Activated T-helper 17 cell treated with anti-CD3 and anti-CD28 coated beads, Interleukin-2, amount 50 U/mL, for 72 hours (primary cell): ENCODE measurements around the gene KRT71. TPM values are rescaled to one million over a fixed set of nuclear protein-coding genes. Genes with fewer than 3 reads are reported as not detected.

Experiments
- ATAC-seq: fragments of 150-1000 bp; cut with Tn5 transposase; replicated peaks from 2 replicates; pipeline ENCODE4 v1.10.0; 2021; ENCODE audit warnings: mild to moderate bottlenecking, moderate library complexity
- H3K27ac Mint-ChIP-seq: one replicate; pipeline ENCODE4 v1.8.0; 2022; ENCODE audit warnings: mixed read lengths
- H3K27me3 Mint-ChIP-seq: one replicate; pipeline ENCODE4 v1.8.0; 2022; ENCODE audit warnings: mixed read lengths
- H3K36me3 Mint-ChIP-seq: one replicate; pipeline ENCODE4 v1.8.0; 2022; ENCODE audit warnings: low read depth, mild to moderate bottlenecking, mixed read lengths
- H3K4me1 Mint-ChIP-seq: one replicate; pipeline ENCODE4 v1.8.0; 2022; ENCODE audit warnings: mixed read lengths
- H3K4me3 Mint-ChIP-seq: one replicate; pipeline ENCODE4 v1.8.0; 2022; ENCODE audit warnings: mild to moderate bottlenecking, mixed read lengths
- H3K9me3 Mint-ChIP-seq: one replicate; pipeline ENCODE4 v1.8.0; 2022; ENCODE audit warnings: mixed read lengths
- total RNA-seq, 2 donors: library from RNA; stranded (reverse); gene quantifications; one replicate each; pipeline ENCODE4 v1.2.3, GENCODE V29; 2022

The KRT71 gene
- total RNA-seq, 2 donors from 2014 or later: not detected

GRCh38 chr12:52496054-52496453 is 56.9 kb downstream of the KRT71 start:
- H3K36me3 Mint-ChIP-seq: no peaks in the 10 kb centered on the region
- H3K27me3 Mint-ChIP-seq: peaks cover 45% of the 10 kb centered on the region
- H3K27ac Mint-ChIP-seq: no peak overlapping the region
- ATAC-seq: no peak
- H3K4me3 Mint-ChIP-seq: no peak overlapping the region
- H3K9me3 Mint-ChIP-seq: no peaks in the 10 kb centered on the region
- H3K4me1 Mint-ChIP-seq: no peaks in the 10 kb centered on the region

GRCh38 chr12:52495389-52495788 is 57.6 kb downstream of the KRT71 start:
- no peak overlapping the region for H3K4me3 Mint-ChIP-seq
- ATAC-seq: no peak
- no peak overlapping the region for H3K27ac Mint-ChIP-seq
- H3K9me3 Mint-ChIP-seq: no peaks in the 10 kb centered on the region
- H3K4me1 Mint-ChIP-seq: no peaks in the 10 kb centered on the region
- H3K27me3 Mint-ChIP-seq: peaks cover 48% of the 10 kb centered on the region
- no peaks in the 10 kb centered on the region for H3K36me3 Mint-ChIP-seq

DNA sequence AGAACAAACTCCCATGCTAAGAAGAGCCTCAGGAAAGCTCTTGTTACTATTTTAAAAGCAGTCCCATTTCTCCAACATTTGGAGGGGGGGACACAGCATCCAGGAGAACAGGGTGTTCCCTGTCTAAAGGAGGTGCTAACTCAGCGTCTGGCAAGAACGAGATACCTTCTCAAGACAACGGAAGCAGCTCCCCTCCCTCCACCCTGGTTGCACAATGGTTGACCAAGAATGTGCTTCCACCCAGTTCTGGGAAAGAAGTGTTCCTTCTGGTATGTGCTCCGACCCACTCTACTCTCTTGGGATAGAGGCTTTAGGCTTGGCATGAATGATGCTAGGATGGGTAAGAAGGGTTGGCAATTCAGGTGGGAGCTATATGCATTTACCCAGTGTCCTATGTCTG is 58.4 kb downstream of the KRT71 start:
- Mint-ChIP-seq H3K27ac (no peak overlapping the region), H3K4me1 (no peaks in the 10 kb centered on the region), H3K9me3 (no peaks in the 10 kb centered on the region), H3K4me3 (no peak overlapping the region), H3K36me3 (no peaks in the 10 kb centered on the region), H3K27me3 (peaks cover 48% of the 10 kb centered on the region)
- no peak for ATAC-seq

DNA sequence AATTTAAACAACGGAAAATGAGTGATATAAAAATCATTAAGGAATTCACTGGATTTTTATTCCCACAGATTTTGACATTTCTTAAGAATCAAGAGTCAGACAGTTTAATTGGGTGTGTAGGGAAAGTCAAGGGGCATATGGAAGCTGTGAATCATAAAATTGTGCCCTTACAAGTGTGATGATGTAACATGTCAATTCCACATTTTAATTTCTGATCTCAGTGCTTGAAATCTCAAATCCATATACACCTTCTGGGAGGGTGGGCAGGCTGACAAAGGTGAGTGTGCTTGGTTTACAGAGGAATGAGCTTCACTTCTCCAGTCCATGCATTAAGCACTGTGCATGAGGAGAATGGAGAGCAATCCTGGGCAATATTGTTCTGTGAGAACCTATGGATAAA is 58.8 kb downstream of the KRT71 start:
- Mint-ChIP-seq H3K4me1 (no peaks in the 10 kb centered on the region), H3K4me3 (no peak overlapping the region), H3K9me3 (no peaks in the 10 kb centered on the region), H3K36me3 (no peaks in the 10 kb centered on the region), H3K27me3 (peaks cover 48% of the 10 kb centered on the region), H3K27ac (no peak overlapping the region)
- ATAC-seq: no peak

Other genes starting within 250 kb of the KRT71 start
- not detected for gene KRT83, start 231.7 kb downstream of the KRT71 start, total RNA-seq
- not detected for gene KRT85, start 185.7 kb downstream of the KRT71 start, total RNA-seq
- not detected for gene KRT84, start 167.5 kb downstream of the KRT71 start, total RNA-seq
- gene KRT82, start 146.8 kb downstream of the KRT71 start, total RNA-seq: not detected
- not detected for gene KRT75, start 118.8 kb downstream of the KRT71 start, total RNA-seq
- not detected for gene KRT6B, start 101.0 kb downstream of the KRT71 start, total RNA-seq
- not detected for gene KRT6C, start 79.3 kb downstream of the KRT71 start, total RNA-seq
- not detected for gene KRT6A, start 59.9 kb downstream of the KRT71 start, total RNA-seq
- gene KRT5, start 32.8 kb downstream of the KRT71 start, total RNA-seq: not detected
- not detected for gene KRT74, start 20.7 kb upstream of the KRT71 start, total RNA-seq
- not detected for gene KRT72, start 48.3 kb upstream of the KRT71 start, total RNA-seq
- not detected for gene KRT73, start 65.4 kb upstream of the KRT71 start, total RNA-seq
- gene KRT2, start 99.1 kb upstream of the KRT71 start, total RNA-seq: not detected
- not detected for gene KRT1, start 127.3 kb upstream of the KRT71 start, total RNA-seq
- gene KRT77, start 150.4 kb upstream of the KRT71 start, total RNA-seq: not detected
- gene KRT76, start 224.2 kb upstream of the KRT71 start, total RNA-seq: not detected
- not detected for gene KRT3, start 243.0 kb upstream of the KRT71 start, total RNA-seq